HG03354 (cell line): ENCODE data around the gene FGG.

Experiments used
- ATAC-seq: cut with Tn5 transposase; IDR thresholded peaks from one replicate; pipeline ENCODE4 v1.9.1; 2021; ENCODE audit warnings: mild to moderate bottlenecking; ENCODE audit not compliant: unreplicated experiment, poor library complexity, severe bottlenecking

The FGG gene

GRCh38 chr4:154589296-154590197 is 22.9 kb downstream of the FGG start:
- no peak for ATAC-seq

DNA sequence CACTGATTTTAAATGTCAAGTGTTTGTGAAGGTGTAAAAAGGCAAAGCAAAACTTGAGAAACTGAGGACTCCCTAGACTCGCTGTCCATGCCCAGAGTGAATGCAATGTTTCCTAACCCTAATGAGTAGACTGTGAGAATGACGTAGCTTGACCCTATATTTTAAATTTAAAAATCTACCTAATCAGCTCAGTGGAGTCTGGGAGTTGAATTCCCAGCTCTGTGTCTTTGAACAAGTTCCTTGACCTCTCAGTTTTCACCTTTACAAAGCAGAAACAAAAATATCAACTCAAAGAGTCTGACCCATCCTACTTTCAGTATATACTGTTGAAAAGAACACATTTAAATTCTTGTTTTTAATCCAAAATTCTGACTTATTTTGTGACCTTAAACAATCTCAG is 24.3 kb downstream of the FGG start:
- ATAC-seq: no peak

DNA sequence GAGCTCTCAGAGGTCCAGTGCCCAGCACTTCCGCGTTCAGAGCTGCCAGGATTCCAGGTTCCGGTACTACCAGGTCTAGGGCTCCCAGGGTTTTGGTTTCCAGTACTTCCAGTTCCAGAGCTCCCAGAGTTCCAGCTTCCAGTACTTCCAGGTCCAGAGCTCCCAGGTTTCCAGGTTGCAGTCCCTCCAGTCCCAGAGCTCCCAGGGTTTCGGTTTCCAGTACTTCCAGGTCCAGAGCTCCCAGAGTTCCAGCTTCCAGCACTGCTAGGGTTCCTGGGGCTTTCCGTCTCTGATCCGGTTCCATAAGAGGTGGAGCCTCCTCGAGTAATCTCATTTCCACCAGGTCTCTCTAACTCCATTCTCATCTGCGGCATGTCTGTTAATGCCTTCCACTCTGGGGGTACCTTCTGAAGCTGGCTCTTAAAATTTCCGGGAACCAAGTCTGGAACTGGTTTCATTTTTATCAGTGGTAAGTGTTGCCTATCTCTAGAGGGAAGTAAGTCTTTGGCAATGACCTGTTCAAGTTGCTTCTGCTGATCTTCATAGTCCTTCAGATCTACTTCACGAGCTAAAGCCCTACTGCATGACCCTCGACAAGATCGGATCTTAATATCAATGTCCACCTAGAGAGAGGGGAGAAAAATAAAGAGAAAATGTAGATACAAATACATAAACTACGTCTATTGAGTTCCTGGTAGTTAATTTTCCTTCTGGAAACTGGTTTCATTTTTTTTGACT is 26.0 kb downstream of the FGG start:
- no peak for ATAC-seq

DNA sequence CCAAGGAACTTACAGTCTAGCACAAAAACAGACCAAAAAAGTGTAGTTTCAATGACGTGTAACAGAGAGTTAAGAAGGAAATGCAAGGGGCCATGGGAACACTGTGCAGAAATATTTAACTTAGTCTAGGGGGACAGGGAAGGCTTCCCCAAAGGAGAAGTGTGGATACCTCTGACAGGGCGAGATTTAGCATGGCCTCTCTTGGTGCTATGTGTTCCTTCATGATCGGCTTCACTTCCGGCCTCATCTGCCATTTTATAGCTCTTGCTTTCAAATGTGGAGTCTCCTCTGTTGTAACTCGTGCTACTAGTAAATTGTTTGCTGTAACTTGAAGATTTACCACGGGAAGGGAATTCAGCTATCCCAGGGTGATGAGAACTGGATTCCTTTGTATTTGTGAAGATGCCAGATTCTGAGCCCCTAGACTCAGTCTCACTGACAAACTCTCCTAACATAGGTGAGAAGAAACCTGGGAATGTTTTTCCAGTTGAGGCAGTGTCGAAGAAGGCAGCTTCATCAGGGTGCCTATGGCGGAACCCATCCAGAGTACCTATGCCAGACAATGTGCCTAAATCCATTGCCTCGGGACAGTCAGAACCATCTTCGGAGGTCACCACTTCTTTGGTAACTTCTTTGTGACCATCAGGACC is 27.0 kb downstream of the FGG start:
- ATAC-seq: no peak

DNA sequence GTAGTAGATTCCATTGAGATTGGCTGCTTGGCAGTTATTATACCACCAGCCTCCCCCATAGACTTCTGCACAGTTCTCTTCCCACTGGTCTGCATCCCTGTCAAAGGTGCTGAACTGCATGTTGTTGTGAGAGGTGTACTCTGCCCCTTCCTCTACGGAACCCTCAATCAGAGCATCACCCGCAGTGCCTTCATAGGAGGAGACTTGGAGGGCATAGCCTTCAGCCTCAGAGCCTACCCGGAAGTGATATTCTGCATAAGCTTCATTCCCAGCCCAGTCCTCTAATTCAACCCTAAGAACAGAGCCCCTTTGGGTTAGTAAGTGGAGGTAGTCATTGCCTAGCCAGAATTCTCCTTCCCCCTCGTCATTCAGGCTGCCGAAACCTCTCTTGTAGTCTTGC is 28.2 kb downstream of the FGG start:
- no peak for ATAC-seq

- no peak for ATAC-seq
These were observed 28.8 kb downstream of the FGG start for GRCh38 chr4:154583677-154584076.

DNA sequence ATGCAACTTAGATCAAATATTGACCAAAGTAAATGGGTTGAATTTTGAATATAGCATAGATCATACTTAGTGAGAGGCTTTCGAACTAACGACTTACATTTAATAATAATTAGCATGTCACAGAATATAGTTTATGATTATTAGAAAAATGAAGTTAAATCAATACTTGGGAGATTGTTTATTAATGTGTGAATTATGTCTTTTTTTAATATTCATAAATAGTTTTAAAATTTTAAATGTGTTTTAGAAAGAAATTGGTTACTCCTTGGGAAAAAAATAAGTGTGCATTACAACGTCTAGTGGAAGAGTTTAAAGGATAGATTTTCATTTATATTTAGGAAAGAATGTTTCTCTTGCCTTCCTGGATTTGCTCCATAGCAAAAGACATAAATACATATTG is 29.2 kb downstream of the FGG start:
- ATAC-seq: no peak

GRCh38 chr4:154582723-154583122 is 29.7 kb downstream of the FGG start:
- no peak for ATAC-seq

DNA sequence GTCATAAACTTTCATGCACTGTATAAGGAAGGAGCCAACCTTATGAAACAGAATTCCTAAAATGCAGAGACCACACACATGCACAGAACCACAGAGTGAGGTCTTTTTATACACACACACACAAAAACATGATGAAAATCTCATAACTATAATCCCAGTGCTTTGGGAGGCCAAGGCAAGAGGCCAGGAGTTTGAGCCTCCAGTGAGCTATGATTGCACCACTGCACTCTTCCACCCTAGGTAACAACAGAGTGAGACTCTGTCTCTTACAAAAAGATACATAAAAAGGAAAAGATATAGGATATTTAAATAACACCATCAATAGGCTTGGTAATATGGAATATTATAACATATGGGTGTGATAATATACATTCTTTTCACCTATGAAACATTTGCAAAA is 32.5 kb downstream of the FGG start:
- ATAC-seq: no peak

DNA sequence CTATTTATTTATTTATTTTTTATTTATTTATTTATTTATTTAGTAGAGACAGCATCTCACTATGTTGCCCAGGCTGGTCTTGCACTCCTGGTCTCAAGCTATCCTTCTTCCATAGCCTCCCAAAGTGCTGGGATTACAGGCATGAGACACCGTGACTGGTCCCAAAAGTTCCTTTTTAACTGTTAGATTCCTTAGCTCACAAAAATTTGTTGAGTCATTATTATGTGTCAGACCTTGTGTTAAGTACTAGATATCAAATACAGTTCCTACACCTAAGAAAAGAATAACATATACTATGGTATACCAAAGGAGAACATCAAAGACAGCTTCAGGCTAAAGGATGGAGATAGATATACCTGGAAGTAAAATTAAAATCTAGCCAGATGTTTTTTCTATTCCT is 33.5 kb downstream of the FGG start:
- no peak for ATAC-seq

DNA sequence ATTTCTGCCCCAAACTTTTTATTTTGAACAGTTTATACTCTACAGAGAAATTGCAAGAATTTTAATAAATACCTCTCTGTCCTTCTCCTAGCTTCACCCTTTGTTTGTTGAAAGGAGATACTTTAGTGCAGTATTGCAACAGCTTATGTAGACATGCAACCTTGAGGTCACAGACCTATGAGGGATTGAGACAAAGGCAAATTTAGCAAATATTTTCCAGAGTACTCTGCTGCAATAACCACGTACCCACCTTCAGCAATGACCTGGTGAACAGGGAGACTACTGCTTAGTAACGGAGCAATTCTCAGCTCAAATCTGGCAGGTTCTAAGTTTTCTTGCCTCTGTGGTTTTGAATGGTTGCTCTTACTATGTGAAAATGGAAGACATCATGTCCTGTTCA is 35.1 kb downstream of the FGG start:
- ATAC-seq: no peak

GRCh38 chr4:154574311-154574710 is 38.1 kb downstream of the FGG start:
- no peak for ATAC-seq

- ATAC-seq: no peak
These were observed 39.1 kb downstream of the FGG start for GRCh38 chr4:154573190-154573870.

GRCh38 chr4:154569584-154569983 is 42.9 kb downstream of the FGG start:
- no peak for ATAC-seq

DNA sequence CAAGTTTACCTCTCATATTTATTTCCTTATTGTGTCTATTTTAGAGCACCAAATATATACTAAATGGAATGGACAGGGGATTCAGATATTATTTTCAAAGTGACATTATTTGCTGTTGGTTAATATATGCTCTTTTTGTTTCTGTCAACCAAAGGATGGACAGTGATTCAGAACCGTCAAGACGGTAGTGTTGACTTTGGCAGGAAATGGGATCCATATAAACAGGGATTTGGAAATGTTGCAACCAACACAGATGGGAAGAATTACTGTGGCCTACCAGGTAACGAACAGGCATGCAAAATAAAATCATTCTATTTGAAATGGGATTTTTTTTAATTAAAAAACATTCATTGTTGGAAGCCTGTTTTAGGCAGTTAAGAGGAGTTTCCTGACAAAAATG is 43.4 kb downstream of the FGG start:
- ATAC-seq: no peak

- no peak for ATAC-seq
These were observed 45.7 kb downstream of the FGG start for GRCh38 chr4:154566639-154567204.

DNA sequence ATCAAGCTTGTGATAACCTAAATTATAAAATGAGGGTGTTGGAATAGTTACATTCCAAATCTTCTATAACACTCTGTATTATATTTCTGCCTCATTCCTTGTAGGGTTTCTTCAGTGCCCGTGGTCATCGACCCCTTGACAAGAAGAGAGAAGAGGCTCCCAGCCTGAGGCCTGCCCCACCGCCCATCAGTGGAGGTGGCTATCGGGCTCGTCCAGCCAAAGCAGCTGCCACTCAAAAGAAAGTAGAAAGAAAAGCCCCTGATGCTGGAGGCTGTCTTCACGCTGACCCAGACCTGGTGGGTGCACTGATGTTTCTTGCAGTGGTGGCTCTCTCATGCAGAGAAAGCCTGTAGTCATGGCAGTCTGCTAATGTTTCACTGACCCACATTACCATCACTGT is 46.8 kb downstream of the FGG start:
- no peak for ATAC-seq

DNA sequence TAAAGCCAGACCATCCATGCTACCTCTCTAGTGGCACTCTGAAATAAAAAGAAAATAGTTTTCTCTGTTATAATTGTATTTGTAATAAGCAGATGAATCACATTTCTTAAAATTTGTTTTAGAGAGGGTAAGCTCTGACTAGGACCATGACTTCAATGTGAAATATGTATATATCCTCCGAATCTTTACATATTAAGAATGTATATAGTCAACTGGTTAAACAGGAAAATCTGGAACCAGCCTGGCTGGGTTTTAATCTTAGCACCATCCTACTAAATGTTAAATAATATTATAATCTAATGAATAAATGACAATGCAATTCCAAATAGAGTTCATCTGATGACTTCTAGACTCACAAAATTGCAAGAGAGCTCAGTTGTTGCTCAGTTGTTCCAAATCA is 48.1 kb downstream of the FGG start:
- no peak for ATAC-seq

DNA sequence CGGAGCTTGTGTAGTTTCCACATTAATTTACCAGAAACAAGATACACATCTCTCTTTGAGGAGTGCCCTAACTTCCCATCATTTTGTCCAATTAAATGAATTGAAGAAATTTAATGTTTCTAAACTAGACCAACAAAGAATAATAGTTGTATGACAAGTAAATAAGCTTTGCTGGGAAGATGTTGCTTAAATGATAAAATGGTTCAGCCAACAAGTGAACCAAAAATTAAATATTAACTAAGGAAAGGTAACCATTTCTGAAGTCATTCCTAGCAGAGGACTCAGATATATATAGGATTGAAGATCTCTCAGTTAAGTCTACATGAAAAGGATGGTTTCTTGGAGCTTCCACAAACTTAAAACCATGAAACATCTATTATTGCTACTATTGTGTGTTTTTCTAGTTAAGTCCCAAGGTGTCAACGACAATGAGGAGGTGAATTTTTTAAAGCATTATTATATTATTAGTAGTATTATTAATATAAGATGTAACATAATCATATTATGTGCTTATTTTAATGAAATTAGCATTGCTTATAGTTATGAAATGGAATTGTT is 49.7 kb downstream of the FGG start, which contains the start of gene FGB:
Gene FGB, plus strand, starts transcription at position 315 of the 558 bp plus-strand sequence. Its CDS starts 8 bp downstream, at position 323.
- ATAC-seq: no peak
